Loucy (cell line): ENCODE data around the gene ABHD14A.

Experiments
- CTCF ChIP-seq: fragments of 200-600 bp; sonication (generic); conservative IDR thresholded peaks from 2 replicates; pipeline ENCODE4 v1.5.1; 2014; ENCODE audit warnings: mild to moderate bottlenecking, antibody characterized with exemption, low read length
- EZH2phosphoT487 ChIP-seq: fragments of 200-600 bp; IDR thresholded peaks from 2 replicates; pipeline ENCODE4 v1.6.1; 2018; ENCODE audit warnings: antibody characterized with exemption, mild to moderate bottlenecking, moderate library complexity, borderline replicate concordance

- no peak for TF ChIP-seq CTCF
- no peak for TF ChIP-seq EZH2phosphoT487
Observed at GRCh38 chr3:51950899-51951298, 24.0 kb upstream of the ABHD14A start.
